HL-60 (cell line): ENCODE results near the gene CRMP1.

Experiments
- GABPA ChIP-seq: IDR thresholded peaks from 2 replicates; pipeline ENCODE4 v1.6.1; 2012; ENCODE audit warnings: low read depth
- POLR2AphosphoS5 ChIP-seq: IDR thresholded peaks from 2 replicates; pipeline ENCODE4 v1.6.1; 2012; ENCODE audit warnings: low read depth
- TF ChIP-seq, protein P1 (sequence below): IDR thresholded peaks from one replicate; pipeline ENCODE4 v1.5.1; 2011; ENCODE audit warnings: low read length, control low read depth, inconsistent platforms; ENCODE audit not compliant: insufficient read depth

- TF ChIP-seq, protein P1, sequence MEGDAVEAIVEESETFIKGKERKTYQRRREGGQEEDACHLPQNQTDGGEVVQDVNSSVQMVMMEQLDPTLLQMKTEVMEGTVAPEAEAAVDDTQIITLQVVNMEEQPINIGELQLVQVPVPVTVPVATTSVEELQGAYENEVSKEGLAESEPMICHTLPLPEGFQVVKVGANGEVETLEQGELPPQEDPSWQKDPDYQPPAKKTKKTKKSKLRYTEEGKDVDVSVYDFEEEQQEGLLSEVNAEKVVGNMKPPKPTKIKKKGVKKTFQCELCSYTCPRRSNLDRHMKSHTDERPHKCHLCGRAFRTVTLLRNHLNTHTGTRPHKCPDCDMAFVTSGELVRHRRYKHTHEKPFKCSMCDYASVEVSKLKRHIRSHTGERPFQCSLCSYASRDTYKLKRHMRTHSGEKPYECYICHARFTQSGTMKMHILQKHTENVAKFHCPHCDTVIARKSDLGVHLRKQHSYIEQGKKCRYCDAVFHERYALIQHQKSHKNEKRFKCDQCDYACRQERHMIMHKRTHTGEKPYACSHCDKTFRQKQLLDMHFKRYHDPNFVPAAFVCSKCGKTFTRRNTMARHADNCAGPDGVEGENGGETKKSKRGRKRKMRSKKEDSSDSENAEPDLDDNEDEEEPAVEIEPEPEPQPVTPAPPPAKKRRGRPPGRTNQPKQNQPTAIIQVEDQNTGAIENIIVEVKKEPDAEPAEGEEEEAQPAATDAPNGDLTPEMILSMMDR, result no peak
- no peak for TF ChIP-seq GABPA
- TF ChIP-seq POLR2AphosphoS5, result no peak
Measured at GRCh38 chr4:5927747-5928146, 34.9 kb upstream of the CRMP1 start.
